ENCODE data around the gene GLIS1. TPM values are rescaled to one million over a fixed set of nuclear protein-coding genes. Genes with fewer than 3 reads are reported as not detected.

The GLIS1 gene
- total and polyA plus RNA-seq, 9 donors, result 0.04 to 0.42 (median 0.08) TPM; not detected in 3

DNA sequence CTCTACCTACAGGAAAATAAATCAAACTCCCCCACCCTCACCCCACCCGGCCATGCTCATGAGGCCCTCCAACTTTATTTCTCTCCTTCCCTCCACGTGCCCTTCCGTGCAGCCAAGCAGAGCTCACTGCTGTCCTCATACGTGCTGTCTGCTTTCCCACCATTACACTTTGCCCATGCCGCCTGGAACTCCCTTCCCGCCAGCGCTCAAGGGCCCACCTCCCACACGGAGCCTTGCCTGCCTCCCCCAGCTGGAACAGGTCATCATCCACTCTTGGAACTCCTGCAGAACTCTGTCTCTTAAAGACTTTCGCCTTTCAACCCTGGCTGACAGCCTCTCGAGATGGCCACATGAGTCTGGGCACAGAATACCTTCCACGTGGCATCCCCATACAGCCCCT lies 42.4 kb downstream of the GLIS1 start:
- Histone ChIP-seq H3K4me1 (ENCODE audit: control insufficient read depth, insufficient read depth, low read length) (no peaks in the 10 kb centered on the region), H3K27me3 (ENCODE audit: control insufficient read depth, insufficient read depth, low read length) (peaks cover 8% of the 10 kb centered on the region)
- WGBS (ENCODE audit: insufficient coverage), result 76% methylated on average over 8 of the region's 11 CpGs

DNA sequence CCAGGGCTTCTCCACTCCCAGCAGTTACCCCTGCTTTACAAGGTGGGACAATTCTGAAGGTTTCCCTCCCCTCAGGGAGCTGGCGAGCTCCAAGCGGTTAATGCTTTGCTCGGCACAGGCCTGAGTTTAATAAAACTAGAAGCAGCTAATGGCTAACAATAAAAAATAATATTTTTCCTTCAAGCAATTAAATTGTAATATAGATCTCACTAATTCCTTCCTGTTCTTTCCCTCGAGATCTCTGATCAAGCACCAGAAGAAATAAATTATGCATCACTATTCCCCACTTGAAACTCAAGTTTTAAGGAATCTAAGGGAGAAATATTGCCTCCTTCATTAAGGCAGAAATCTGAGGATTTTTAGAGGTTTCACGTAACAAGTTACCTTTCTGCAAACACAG lies 42.9 kb downstream of the GLIS1 start:
- DNase-seq, result no peak
- no peaks in the 10 kb centered on the region for H3K9me3 ChIP-seq (replicated peaks; ENCODE audit: control insufficient read depth, low read depth, low read length)
- no peak overlapping the region for H3K4me3 ChIP-seq (ENCODE audit: low read length)
- no peak overlapping the region for H3K27ac ChIP-seq (ENCODE audit: low read length)
- H3K4me1 ChIP-seq (ENCODE audit: control insufficient read depth, insufficient read depth, low read length), result no peaks in the 10 kb centered on the region
- H3K27me3 ChIP-seq (ENCODE audit: control insufficient read depth, insufficient read depth, low read length), result peaks cover 13% of the 10 kb centered on the region
- no CpG with 5 or more reads among the region's 5 CpGs for WGBS (ENCODE audit: insufficient coverage)
- no peaks in the 10 kb centered on the region for H3K36me3 ChIP-seq (ENCODE audit: control insufficient read depth, insufficient read depth, low read length)

More for the DNA sequence above, 42.4 kb downstream of the GLIS1 start:
- H3K9me3 ChIP-seq (replicated peaks; ENCODE audit: control insufficient read depth, low read depth, low read length), result no peaks in the 10 kb centered on the region
- H3K4me3 ChIP-seq (ENCODE audit: low read length), result no peak overlapping the region
- no peak for DNase-seq
- no peak overlapping the region for H3K27ac ChIP-seq (ENCODE audit: low read length)
- H3K36me3 ChIP-seq (ENCODE audit: control insufficient read depth, insufficient read depth, low read length), result no peaks in the 10 kb centered on the region

DNA sequence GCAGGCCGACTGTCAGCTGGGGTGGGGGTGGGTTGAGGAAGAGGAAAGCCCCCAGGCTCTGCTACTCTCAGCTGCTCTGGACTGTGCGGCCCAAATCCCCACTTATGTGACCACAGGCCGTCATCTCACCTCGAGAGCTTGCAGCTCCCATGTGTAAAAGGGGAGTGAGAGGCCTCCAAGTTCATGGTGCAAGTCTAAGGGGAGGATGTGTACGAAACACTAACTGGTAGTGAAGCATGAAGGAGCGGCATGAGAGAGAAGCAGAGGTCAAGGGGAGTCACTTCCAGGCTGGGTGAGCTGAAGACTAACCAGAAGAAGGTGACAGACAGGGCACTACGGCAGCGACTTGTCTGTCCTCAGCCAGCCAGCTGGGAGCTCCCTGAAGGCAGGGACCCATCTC lies 43.8 kb downstream of the GLIS1 start:
- Histone ChIP-seq H3K4me3 (ENCODE audit: low read length) (no peak overlapping the region), H3K27ac (ENCODE audit: low read length) (no peak overlapping the region), H3K36me3 (ENCODE audit: control insufficient read depth, insufficient read depth, low read length) (no peaks in the 10 kb centered on the region), H3K27me3 (ENCODE audit: control insufficient read depth, insufficient read depth, low read length) (peaks cover 16% of the 10 kb centered on the region), H3K9me3 (replicated peaks; ENCODE audit: control insufficient read depth, low read depth, low read length) (no peaks in the 10 kb centered on the region), H3K4me1 (ENCODE audit: control insufficient read depth, insufficient read depth, low read length) (no peaks in the 10 kb centered on the region)
- 69% methylated on average over 5 of the region's 8 CpGs for WGBS (ENCODE audit: insufficient coverage)
- no peak for DNase-seq

DNA sequence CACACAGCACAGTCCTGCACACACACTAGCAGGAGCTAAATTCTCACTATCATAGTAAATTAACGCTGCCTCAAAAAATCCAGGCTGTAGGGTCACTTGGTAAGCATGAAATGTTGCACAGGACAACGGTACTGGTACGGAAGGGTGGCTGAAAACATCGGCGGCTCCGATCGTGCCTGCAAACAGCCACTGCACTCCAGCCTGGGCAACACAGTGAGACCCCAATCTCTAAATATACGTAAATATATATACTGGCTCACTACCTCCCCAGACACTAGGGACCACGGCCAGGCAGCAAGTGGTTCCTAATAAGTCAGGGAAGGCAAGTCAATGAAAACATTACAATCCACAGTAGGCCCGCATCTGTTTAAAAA lies 44.3 kb downstream of the GLIS1 start:
- no peak overlapping the region for H3K4me3 ChIP-seq (ENCODE audit: low read length)
- H3K4me1 ChIP-seq (ENCODE audit: control insufficient read depth, insufficient read depth, low read length), result no peaks in the 10 kb centered on the region
- peaks cover 19% of the 10 kb centered on the region for H3K27me3 ChIP-seq (ENCODE audit: control insufficient read depth, insufficient read depth, low read length)
- no peaks in the 10 kb centered on the region for H3K36me3 ChIP-seq (ENCODE audit: control insufficient read depth, insufficient read depth, low read length)
- H3K27ac ChIP-seq (ENCODE audit: low read length), result no peak overlapping the region
- 96% methylated on average over 7 of the region's 10 CpGs for WGBS (ENCODE audit: insufficient coverage)
- H3K9me3 ChIP-seq (replicated peaks; ENCODE audit: control insufficient read depth, low read depth, low read length), result no peaks in the 10 kb centered on the region
- DNase-seq, result no peak

DNA sequence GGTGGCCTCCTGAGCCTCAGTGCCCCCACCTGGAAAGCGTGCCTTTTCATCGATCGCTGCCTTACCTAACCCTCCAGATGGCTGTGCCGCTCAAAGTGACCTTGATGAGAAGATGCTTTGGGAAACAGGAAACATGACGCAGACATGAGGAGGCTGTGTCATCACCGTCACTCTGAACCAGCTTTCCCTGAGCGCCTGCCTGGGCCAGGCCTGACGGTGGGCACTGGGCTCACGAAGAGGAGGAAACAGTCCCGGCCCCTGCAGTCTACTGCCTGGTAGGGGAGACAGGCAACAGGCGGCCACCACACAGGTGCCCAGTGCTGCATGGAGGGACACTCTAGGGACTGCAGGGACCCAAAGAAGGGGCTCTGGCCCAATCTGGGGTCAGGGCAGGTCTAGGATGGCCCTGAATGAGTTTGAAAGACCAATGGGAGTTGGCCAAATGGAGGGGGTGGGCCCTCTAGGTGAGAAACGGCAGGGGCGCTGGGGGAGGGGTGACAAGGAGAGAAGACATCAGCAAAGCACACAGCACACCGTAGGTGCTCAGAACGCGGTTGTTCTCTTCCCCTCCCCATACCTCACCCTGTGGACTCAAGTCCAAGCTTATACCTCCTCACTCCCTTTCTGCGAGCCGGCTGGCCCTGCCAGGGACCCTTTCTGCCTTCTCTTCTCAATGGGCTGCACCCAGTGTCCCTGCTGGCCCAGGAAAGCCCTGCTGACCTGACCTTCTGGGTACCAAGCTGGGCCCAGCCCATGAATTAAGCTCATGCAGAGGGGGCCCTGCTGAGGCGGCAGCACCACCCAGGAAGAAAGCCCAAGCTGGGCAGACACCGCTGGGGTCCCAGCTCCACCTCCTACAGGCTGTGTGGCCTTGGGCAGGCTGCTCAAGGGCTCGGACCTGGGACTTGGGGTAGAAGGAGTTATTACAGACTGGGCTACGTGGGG lies 44.9 kb downstream of the GLIS1 start:
- no peaks in the 10 kb centered on the region for H3K4me1 ChIP-seq (ENCODE audit: control insufficient read depth, insufficient read depth, low read length)
- no peaks in the 10 kb centered on the region for H3K9me3 ChIP-seq (replicated peaks; ENCODE audit: control insufficient read depth, low read depth, low read length)
- H3K36me3 ChIP-seq (ENCODE audit: control insufficient read depth, insufficient read depth, low read length), result no peaks in the 10 kb centered on the region
- no peak overlapping the region for H3K4me3 ChIP-seq (ENCODE audit: low read length)
- DNase-seq, result no peak
- no peak overlapping the region for H3K27ac ChIP-seq (ENCODE audit: low read length)
- WGBS (ENCODE audit: insufficient coverage), result 79% methylated on average over 14 of the region's 22 CpGs
- H3K27me3 ChIP-seq (ENCODE audit: control insufficient read depth, insufficient read depth, low read length), result peaks cover 20% of the 10 kb centered on the region

DNA sequence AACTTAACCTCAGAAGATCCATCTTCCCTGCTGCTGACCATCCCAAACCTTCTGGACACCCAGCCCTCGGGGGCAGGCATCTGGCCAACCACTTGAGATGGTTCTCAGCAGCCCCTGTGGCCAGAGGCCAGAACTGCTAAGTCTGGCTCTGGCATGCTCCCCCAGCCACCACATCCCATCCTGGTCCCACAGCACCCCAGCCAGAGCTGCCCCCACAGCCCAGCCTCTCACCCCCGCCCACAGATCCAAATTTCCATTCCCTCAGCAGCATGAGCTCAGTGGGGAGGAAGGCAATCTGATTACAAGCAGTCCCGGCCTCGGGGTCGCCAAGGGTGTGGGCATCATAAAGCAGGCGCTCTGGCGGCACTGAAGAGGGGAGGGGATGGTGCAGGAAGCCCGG lies 45.6 kb downstream of the GLIS1 start:
- 33% methylated on average over 7 of the region's 8 CpGs for WGBS (ENCODE audit: insufficient coverage)
- no peak overlapping the region for H3K4me3 ChIP-seq (ENCODE audit: low read length)
- no peak overlapping the region for H3K27ac ChIP-seq (ENCODE audit: low read length)
- peak; percentile 22 for DNase-seq
- H3K27me3 ChIP-seq (ENCODE audit: control insufficient read depth, insufficient read depth, low read length), result peaks cover 25% of the 10 kb centered on the region
- H3K4me1 ChIP-seq (ENCODE audit: control insufficient read depth, insufficient read depth, low read length), result no peaks in the 10 kb centered on the region
- no peaks in the 10 kb centered on the region for H3K36me3 ChIP-seq (ENCODE audit: control insufficient read depth, insufficient read depth, low read length)
- no peaks in the 10 kb centered on the region for H3K9me3 ChIP-seq (replicated peaks; ENCODE audit: control insufficient read depth, low read depth, low read length)

DNA sequence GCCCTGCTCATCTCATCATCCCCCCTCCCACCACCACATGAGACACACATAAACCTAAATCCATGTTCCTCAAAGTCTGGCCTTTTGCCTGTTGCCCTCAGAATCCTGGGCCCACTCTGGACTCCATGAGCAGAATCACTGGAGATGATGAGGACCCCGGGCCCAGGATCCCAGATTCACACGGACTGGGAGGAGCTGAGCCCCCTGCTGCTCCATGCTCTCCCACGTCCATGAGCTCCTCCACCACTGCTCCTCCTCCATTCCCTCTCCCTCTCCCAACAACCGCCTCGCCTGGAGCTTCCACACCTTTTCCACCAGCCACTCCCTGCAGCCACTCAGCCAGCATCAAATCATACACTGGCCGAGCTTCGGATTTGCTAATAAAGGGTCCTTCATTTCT lies 47.6 kb downstream of the GLIS1 start:
- Histone ChIP-seq H3K4me1 (ENCODE audit: control insufficient read depth, insufficient read depth, low read length) (no peaks in the 10 kb centered on the region), H3K4me3 (ENCODE audit: low read length) (no peak overlapping the region), H3K27me3 (ENCODE audit: control insufficient read depth, insufficient read depth, low read length) (peaks cover 45% of the 10 kb centered on the region), H3K9me3 (replicated peaks; ENCODE audit: control insufficient read depth, low read depth, low read length) (no peaks in the 10 kb centered on the region), H3K36me3 (ENCODE audit: control insufficient read depth, insufficient read depth, low read length) (no peaks in the 10 kb centered on the region), H3K27ac (ENCODE audit: low read length) (no peak overlapping the region)
- 90% methylated on average over 6 of the region's 7 CpGs for WGBS (ENCODE audit: insufficient coverage)
- no peak for DNase-seq

DNA sequence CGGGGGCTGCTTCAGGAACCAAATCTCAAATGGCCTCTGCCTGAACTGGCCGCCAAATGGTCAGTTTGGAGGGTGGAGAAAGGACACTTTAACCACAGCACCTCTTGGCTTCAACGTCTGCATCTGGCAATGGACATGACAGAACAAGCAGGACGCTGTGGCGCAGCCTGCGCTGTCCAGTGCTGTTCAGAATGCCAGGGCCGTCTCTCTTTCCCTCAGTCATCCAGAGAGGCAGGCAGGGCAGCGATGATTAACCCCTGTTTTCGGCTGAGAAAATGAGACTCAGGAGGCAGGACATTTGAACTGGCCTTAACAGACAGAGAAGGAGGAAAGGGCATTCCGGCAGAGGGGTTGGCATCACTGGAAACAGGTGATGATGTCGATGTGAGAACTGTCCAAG lies 48.6 kb downstream of the GLIS1 start:
- 62% methylated on average over 7 of the region's 11 CpGs for WGBS (ENCODE audit: insufficient coverage)
- Histone ChIP-seq H3K27ac (ENCODE audit: low read length) (no peak overlapping the region), H3K27me3 (ENCODE audit: control insufficient read depth, insufficient read depth, low read length) (peaks cover 54% of the 10 kb centered on the region), H3K4me1 (ENCODE audit: control insufficient read depth, insufficient read depth, low read length) (no peaks in the 10 kb centered on the region), H3K36me3 (ENCODE audit: control insufficient read depth, insufficient read depth, low read length) (no peaks in the 10 kb centered on the region), H3K9me3 (replicated peaks; ENCODE audit: control insufficient read depth, low read depth, low read length) (no peaks in the 10 kb centered on the region), H3K4me3 (ENCODE audit: low read length) (no peak overlapping the region)
- DNase-seq, result no peak

DNA sequence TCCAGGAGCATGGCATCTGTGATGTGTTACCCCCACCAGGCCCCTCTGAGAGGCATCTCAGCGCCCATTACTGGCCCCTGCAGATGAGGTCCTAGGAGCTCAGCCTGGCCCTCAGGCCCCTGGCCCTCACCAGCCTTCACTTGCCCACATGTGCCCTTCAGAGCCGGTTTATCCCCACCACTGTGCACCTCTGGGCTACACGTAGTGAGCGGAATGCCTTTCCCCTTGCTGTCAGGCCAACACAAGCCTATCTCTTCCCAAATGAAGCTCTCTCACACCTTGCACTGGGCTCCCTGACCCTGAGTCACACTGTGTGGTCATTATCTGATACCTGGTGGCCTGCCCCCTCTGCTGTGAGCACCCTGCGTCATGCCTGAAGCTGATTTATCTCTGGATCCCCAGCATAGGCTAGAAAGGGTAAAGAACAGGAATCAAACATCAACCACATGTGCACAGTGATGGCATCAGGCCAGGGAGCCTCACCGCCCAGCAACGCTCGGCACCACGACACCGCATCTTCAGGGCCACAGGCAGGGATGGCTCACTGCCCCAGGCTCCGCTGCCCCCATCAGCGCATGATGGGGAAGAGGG lies 49.1 kb downstream of the GLIS1 start:
- Histone ChIP-seq H3K9me3 (replicated peaks; ENCODE audit: control insufficient read depth, low read depth, low read length) (no peaks in the 10 kb centered on the region), H3K27ac (ENCODE audit: low read length) (no peak overlapping the region), H3K27me3 (ENCODE audit: control insufficient read depth, insufficient read depth, low read length) (peaks cover 59% of the 10 kb centered on the region), H3K4me1 (ENCODE audit: control insufficient read depth, insufficient read depth, low read length) (peaks cover 4% of the 10 kb centered on the region), H3K36me3 (ENCODE audit: control insufficient read depth, insufficient read depth, low read length) (no peaks in the 10 kb centered on the region), H3K4me3 (ENCODE audit: low read length) (no peak overlapping the region)
- DNase-seq, result no peak
- WGBS (ENCODE audit: insufficient coverage), result 64% methylated on average over 11 of the region's 12 CpGs

DNA sequence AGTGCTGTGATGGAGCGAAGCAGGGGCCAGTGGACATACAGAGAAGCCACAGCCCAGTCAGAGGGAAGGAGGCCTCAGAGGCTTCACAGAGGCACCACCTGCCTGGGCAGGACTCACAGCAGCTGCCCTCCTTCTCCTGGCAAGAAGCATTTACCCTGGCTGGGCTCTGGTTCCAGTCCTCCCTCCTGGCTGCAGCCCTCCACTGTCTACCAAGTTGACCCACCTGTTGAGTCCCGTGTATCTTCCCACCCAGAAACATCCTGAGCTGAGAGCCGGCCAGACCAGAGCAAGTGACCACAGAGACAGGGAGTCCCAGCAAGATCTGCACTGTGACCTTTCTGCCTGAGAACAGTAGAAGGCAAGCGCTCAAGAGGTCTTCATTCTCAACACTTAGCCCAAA lies 49.7 kb downstream of the GLIS1 start:
- WGBS (ENCODE audit: insufficient coverage), result 92% methylated on average over 3 of the region's 4 CpGs
- H3K4me1 ChIP-seq (ENCODE audit: control insufficient read depth, insufficient read depth, low read length), result peaks cover 5% of the 10 kb centered on the region
- H3K27ac ChIP-seq (ENCODE audit: low read length), result no peak overlapping the region
- no peak for DNase-seq
- no peaks in the 10 kb centered on the region for H3K36me3 ChIP-seq (ENCODE audit: control insufficient read depth, insufficient read depth, low read length)
- H3K27me3 ChIP-seq (ENCODE audit: control insufficient read depth, insufficient read depth, low read length), result peaks cover 66% of the 10 kb centered on the region
- H3K4me3 ChIP-seq (ENCODE audit: low read length), result no peak overlapping the region
- no peaks in the 10 kb centered on the region for H3K9me3 ChIP-seq (replicated peaks; ENCODE audit: control insufficient read depth, low read depth, low read length)
